GM11168 (cell line): ENCODE data around the gene EP300.

Experiments
- in situ Hi-C: fragments of 300-500 bp; cut with MboI; formaldehyde crosslinking; loops from one replicate; pipeline ENCODE4 v1.12.0; 2022; ENCODE audit warnings: low sequenced_read_pairs; ENCODE audit not compliant: unreplicated experiment

EP300 gene

DNA sequence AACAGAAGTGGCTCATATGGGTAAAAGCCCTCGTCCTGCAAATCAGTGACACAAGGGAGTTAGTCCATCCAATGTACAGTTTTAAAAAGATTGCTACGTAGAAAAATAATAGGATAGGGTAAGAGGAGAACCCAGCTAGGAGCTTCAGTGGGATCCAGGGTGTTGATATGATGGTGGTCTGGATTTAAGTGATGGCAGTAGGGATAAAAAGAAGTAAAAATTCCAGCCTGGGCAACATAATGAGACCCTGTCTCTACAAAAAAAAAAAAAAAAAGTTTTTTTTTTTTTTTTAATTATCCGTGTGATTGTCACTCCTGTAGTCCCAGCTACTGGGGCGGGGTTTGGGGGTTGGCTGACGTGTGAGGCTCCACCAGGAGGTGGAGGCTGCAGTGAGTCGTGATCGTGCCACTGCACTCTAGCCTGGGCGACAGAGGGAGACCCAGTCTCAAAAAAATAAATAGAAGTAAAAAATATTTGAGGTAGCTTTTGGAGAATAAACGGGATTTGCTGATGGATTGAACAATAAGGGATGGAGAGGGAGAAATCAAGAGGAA lies 105.7 kb downstream of the EP300 start:
- in situ Hi-C loops: no loop called here

DNA sequence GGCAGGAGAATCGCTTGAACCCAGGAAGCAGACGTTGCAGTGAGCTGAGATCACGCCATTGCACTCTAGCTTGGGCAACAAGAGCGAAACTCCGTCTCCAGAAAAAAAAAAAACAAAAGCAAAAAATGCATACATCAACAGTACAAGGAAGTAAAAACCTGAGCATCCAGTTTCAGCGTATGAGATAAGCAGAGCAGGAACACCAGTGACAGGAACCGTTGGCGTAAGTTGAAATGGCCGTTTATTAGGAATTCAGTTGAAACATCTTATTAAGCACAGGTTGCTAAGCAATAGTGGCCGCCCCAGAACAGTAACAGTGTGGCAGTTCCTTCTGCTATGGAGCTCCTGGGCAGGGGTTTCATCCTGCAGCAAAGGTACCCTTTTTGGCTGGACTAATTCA lies 108.7 kb downstream of the EP300 start:
- in situ Hi-C loops: no loop called here

DNA sequence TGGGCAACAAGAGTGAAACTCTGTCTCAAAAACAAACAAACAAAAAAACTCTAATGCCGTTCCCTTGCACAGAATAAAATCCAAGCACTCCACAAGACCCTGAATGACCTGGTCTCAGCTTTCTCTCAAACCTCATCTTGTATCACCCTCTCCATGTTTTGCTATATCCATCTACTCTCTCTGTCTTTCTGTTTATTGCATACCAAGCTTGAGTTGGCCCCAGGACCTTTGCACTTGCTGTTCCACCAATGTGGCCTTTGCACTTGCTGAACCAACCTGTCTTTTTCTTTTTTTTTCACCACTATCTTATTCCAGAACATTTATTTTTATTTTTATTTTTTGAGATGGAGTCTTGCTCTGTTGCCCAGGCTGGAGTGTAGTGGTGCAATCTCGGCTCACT lies 110.7 kb downstream of the EP300 start:
- in situ Hi-C loops: no loop called here

DNA sequence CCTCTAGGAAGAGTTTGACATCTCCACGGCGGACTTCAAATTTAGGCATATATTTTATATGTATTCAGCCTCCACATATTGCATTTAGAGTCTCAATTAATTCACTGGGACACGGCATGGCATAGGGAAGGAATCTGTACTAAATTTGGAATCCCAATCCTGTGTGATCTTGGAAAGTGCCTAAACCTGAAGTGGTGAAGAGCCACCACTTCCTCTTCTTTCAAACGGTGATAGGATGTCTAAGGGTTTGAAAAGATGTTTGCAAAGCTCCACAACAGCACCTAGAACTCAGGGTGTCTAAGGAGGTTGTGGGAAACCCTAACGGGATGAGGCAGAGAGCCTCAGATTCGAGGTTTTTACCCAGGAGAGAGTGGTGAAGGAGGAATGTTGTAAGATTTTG lies 111.7 kb downstream of the EP300 start:
- in situ Hi-C loops: no loop called here

DNA sequence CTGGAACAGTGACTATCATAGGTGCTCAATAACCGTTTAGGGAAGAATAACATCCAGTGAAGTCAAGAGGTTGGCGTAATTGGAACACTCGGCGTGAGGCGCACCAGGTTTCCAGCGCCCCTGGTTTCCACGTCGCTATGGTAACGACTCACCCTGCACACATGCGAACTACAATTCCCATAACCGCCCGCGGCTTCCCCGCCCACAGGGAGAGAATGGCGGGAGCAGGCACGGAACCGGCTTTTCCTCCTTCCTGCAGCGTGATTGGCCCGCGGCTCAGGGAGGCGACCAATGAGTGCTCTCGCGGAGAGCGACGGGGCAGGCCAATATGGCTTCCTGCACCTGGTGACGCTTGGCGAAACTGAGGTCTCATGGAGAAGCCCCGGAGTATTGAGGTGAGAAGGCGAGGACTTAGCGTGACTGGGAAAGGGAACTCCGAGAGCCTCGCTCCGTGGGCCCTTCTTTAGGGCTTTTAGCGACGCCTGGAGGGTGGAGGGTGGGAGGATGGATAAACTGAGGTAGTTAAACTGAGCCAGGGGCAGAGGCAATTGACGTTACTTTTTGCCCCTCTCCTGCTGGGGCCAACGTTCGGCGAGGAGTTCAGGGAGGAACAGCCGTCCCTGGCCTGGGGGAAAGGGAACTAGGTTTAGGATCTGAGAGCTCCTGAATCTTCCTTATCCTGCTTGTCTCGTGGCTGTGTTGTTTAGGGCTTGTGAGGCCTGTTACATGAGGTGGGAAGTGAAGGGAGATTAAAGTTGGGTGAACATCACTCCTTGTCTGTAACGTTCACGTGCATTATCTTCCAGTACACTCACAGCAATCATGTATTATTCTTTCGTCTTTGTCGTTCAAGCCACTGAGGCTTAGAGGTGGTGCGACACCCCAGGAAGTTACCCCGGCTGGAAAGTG lies 112.9 kb downstream of the EP300 start, which contains the start of gene L3MBTL2:
Gene L3MBTL2, plus strand, starts transcription at position 321 of the 909 bp plus-strand sequence. Its CDS starts 51 bp downstream, at position 372.
- in situ Hi-C loops: no loop called here

DNA sequence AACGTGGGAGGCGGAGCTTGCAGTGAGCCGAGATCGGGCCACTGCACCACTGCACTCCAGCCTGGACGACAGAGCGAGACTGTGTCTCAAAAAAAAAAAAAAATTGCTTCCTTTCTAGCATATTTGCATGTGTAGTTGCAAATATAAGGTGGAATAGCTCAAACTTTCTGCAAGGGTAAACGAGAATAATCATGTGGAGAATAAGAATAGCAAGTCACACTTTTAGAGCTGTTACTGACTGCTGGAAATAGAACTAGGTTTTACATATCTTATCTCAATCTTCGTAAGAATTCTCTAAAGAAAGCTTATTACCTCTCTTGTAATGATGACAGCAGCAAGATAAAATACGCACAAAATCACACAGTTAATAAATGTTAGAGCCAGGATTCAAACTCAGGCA lies 114.3 kb downstream of the EP300 start:
- in situ Hi-C loops: no loop called here

DNA sequence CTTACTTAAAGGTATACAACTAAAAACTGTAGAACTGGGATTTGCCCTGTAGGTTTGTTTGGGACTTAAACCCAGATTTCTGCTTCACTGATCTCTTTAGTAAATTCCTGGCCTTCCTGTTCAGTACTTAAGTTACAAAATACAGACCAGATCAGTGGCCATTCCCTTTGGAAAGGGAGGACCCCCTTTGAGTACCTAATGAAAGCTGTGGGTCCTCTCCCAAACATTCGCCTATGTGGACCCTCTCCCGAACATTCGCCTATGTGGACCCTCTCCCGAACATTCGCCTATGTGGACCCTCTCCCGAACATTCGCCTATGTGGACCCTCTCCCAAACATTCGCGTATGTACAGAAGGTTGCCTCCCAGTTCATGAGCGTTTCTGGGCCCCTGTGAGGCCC lies 123.0 kb downstream of the EP300 start:
- in situ Hi-C loops: no loop called here

DNA sequence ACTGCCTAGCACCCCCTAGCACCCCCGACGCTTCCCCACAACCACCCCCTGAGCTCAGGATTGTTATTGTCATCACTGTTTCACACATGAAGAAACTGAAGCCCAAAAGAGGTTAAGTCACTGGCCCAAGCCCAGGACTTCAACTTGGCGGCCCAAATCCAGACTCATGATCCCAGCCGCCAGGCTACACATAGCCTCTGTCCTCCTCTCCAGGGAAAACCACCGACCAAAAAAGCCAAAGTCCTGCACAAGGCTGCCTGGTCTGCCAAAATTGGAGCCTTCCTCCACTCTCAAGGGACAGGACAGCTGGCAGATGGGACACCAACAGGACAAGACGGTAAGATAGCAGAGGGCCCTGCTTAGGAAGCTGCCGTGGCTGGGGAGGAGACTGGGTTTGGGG lies 123.5 kb downstream of the EP300 start:
- in situ Hi-C loops: no loop called here

DNA sequence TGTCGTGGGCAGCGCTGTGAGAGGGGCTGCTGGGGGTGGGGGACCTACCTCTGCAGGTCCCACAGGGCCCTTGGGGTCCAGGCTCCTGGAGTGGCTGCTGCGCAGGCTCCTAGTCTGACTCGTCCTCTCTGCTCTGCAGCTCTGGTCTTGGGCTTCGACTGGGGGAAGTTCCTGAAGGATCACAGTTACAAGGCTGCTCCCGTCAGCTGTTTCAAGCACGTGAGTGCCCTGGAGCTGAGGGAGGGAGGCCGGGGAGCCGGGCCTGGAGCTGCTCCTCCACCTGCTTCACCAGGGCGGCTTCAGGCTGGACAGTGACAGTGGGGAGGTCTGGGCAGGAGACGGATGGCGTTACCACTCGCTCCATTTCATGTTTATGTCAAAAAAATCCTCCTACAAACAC lies 124.6 kb downstream of the EP300 start:
- in situ Hi-C loops: no loop called here

DNA sequence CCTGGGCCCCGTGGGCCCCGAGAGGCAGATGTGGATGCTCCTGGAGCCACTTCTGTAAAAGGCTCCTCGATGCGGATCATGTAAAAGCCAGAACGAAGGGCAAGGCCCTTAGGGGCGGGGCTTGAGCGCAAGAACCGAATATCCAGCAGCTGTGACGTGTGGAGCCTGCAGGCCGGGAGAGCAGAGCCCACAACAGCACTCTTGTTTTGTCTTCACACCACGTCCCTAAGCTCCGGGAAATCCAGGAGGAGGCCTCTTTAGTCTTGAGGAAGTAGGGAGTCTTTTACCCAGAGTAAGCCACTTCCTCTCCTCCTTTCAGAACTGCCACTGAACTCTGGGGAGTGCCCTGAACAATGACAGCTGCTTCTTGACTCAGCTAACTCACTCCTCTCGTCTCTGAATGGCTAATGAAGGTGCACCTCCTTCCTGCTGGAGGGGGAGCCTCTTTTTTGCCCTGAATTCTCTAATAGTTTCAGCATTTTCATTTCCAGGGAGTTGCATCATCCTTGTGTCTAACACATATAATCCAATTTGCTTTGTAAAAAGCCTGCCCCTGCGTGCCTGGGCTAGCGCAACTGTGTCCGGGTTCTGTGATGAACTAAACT lies 125.3 kb downstream of the EP300 start:
- in situ Hi-C loops: no loop called here

DNA sequence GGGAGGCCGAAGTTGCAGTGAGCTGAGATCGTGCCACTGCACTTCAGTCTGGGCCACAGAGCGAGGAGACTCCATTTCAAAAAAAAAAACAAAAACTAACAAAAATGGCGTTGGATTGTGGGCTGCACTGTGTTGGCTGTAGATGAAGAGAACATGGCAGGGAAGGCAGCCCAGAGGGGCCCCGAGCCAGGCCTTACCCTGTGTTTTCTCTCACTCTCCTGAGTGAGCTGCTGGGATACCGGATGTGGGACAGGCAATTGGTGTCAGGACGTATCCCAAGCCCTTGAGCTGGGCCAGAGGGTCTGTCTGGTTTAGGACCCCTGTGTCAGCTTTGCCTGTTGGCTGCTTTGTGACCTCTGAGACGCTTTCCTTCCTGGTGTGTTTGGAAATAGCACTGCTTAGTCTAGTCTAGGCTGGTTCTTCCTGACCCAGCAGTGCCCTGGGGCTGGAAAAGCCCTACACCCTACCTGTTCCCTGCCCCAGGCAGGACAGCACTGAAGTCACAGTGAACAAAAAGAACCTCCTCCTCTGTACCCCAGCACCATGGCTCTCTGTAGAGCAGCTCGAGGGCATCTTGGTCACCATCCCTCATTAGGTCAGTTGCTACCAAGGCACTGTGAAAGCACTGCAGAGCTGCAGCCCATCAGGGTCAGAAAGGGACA lies 130.6 kb downstream of the EP300 start:
- in situ Hi-C loops: no loop called here

DNA sequence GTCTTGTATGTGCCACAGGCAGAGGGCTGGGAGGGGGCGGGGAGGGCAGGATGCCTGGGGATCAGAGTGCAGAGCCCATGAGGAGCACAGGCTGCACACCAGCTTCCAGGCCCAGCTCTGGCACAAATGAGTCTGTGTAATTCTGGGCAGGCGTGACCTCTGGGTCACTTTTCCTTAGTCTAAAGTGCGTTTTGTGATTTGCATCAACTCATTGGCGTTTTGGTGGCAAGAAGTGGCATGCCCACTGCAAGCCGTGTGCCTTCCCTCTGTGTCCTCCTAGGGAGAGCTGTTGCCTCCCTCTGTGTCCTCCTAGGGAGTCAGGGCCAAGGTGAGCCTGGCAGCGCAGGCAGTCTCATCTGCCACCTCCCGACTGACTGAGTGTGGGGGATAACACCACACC lies 131.1 kb downstream of the EP300 start:
- in situ Hi-C loops: no loop called here

DNA sequence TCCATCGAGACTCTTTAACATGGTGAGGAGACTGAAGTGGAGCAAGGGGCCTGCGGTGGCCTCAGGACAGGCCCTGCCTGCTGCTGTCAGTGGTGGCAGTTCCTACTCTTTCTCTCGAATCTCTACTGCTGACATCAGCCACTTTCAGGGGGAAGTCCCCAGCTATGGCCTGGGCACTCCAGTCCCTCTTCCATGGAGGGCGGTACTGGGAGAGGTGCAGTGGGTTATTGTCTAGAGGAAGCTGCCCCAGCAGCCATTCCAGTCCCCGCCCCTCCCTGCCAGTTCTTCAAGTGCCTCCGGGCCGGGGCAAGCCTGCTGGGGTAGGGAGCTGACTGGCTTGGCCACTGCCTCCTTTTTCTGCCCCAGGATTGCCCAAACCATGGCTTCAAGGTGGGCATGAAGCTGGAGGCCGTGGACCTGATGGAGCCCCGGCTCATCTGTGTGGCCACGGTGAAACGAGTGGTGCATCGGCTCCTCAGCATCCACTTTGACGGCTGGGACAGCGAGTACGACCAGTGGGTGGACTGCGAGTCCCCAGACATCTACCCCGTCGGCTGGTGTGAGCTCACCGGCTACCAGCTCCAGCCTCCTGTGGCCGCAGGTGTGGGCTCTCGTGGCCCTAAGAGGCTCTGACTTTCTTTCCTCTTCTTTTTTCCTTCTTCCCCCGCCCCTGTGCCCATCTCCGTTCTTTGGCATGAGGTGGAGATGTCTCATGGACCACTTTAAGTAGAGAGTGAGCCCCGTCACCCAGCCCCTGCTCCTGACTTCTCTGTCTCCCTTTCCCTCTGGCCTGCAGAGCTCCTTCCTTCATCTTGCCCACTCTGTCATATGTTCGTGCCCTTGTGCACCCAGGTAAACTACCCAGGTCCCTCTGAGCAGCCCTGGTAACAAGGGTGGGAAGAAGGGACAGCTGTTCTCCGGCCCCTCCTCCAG lies 134.6 kb downstream of the EP300 start:
- in situ Hi-C loops: no loop called here

DNA sequence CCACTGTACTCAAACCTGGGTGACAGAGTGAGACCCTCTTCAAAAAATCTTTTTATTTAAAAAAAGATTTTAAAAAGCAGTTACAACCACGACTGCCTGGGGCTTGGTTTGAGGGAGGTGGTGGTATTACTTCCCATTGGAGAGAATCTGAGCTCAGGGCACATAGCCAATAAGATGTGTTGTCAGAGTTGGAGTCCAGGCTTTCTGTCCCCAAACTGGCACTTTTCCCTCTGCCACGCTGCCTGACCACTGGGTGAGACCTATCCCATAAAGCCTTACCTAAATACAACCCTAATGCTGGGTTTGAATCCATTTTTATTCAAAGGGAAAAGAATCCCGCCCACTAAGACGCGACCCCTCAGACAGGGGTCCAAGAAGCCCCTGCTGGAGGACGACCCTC lies 136.8 kb downstream of the EP300 start:
- in situ Hi-C loops: no loop called here
